Ectodermal cell (in vitro differentiated cells): ENCODE data around the gene DICER1.
A peak's percentile ranks its signal among the peaks of the same experiment; 100 is the strongest.

ENCODE experiments used
- H3K27ac ChIP-seq: 2 replicates; pipeline ENCODE4 v1.7.0; 2013; ENCODE audit warnings: mild to moderate bottlenecking, low read depth, low read length; ENCODE audit not compliant: insufficient read depth, poor library complexity, severe bottlenecking
- H3K27me3 ChIP-seq: 2 replicates; pipeline ENCODE4 v1.7.0; 2013; ENCODE audit warnings: mild to moderate bottlenecking, low read length; ENCODE audit not compliant: insufficient read depth, control insufficient read depth, poor library complexity, severe bottlenecking
- H3K36me3 ChIP-seq: one replicate; pipeline ENCODE4 v1.7.0; 2013; ENCODE audit warnings: low read length; ENCODE audit not compliant: control insufficient read depth, insufficient read depth
- H3K4me1 ChIP-seq: one replicate; pipeline ENCODE4 v1.7.0; 2013; ENCODE audit warnings: low read length; ENCODE audit not compliant: control insufficient read depth, insufficient read depth
- H3K4me3 ChIP-seq: 2 replicates; pipeline ENCODE4 v1.7.0; 2013; ENCODE audit warnings: low read depth, low read length, control low read depth; ENCODE audit not compliant: insufficient read depth
- H3K9me3 ChIP-seq: 2 replicates; pipeline ENCODE4 v1.7.0; 2013; ENCODE audit warnings: mild to moderate bottlenecking, low read length, moderate library complexity; ENCODE audit not compliant: control insufficient read depth
- WGBS, 2 experiments: methylation state at CpG; one replicate each; pipeline ENCODE4 v1.1.7; 2013; ENCODE audit warnings: missing lambda C conversion rate in 2 of 2; 5-methylcytosine and 5-hydroxymethylcytosine counted together

Gene DICER1

GRCh38 chr14:95165517-95165916 is 8.2 kb upstream of the DICER1 start:
- Histone ChIP-seq H3K27me3 (no peaks in the 10 kb centered on the region), H3K36me3 (no peaks in the 10 kb centered on the region), H3K27ac (no peak overlapping the region), H3K4me3 (no peak overlapping the region), H3K9me3 (no peaks in the 10 kb centered on the region), H3K4me1 (no peaks in the 10 kb centered on the region)
- 94 to 97% methylated on average over 2 of the region's 3 CpGs for WGBS, 2 experiments

DNA sequence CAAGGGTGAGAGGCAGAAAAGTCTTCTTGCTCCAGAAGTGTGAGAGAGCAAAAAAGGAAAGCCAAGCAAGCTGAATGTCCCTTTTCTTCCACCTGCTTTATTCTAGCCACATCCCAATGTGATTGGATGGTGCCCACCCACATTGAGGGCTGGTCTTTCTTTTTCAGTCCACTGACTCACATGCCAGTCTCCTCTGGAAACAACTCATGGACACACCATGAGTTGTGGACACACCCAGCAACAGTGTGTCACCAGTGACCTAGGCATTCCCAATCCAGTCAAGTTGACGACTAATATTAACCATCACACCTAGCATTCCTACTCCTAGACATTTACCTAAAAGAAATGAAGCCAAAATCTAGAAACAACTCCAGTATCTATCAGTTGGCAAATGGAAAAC is 7.2 kb upstream of the DICER1 start:
- Histone ChIP-seq H3K4me1 (no peaks in the 10 kb centered on the region), H3K36me3 (no peaks in the 10 kb centered on the region), H3K9me3 (no peaks in the 10 kb centered on the region), H3K27ac (no peak overlapping the region), H3K4me3 (no peak overlapping the region), H3K27me3 (no peaks in the 10 kb centered on the region)
- WGBS, 2 experiments: 100% methylated on average over 1 of the region's 1 CpG

DNA sequence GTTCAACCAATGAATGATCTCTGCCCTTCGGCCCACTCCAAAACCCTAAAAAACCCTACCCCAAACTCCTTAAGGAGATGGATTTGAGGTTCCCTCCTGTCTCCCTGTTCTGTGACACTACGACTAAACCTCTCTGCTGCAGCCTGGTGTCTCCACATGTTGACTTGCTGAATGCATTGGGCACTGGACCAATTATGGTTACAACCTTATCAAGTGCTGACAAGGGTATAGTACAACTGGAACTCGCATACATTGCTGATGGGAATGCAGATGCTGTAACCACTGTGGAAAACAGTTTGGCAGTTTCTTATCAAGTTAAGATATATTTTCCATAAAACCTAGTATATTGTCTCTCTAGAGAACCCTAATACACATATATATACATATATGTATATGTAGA is 6.3 kb upstream of the DICER1 start:
- no peaks in the 10 kb centered on the region for H3K4me1 ChIP-seq
- H3K27ac ChIP-seq: no peak overlapping the region
- 95 to 97% methylated on average over 3 of the region's 3 CpGs for WGBS, 2 experiments
- H3K9me3 ChIP-seq: no peaks in the 10 kb centered on the region
- H3K27me3 ChIP-seq: no peaks in the 10 kb centered on the region
- no peak overlapping the region for H3K4me3 ChIP-seq
- no peaks in the 10 kb centered on the region for H3K36me3 ChIP-seq

- no peaks in the 10 kb centered on the region for H3K27me3 ChIP-seq
- no peaks in the 10 kb centered on the region for H3K9me3 ChIP-seq
- H3K4me3 ChIP-seq: no peak overlapping the region
- H3K4me1 ChIP-seq: no peaks in the 10 kb centered on the region
- H3K27ac ChIP-seq: no peak overlapping the region
- 90 to 94% methylated on average over 2 of the region's 2 CpGs for WGBS, 2 experiments
- H3K36me3 ChIP-seq: no peaks in the 10 kb centered on the region
Measured at GRCh38 chr14:95163132-95163531, 5.8 kb upstream of the DICER1 start.

DNA sequence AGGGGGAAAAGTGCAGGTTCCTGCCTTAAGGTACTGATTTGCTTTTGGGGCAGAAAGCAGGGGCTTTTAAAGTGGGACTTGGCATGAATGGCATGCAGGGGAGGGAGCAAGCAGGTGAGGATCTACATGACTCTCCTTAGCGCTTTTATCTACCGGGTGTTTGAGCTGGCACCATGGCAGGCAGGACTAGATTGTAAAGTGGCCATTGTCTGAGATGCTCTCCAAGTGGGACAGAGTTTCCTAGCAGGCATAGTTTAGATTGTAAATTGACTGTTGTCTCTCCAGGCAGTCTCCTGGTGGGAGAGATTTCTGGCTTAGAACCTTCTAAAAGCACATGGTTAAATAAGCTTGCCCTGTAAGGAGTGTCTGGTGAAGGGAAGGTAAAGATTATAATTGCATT is 5.3 kb upstream of the DICER1 start:
- Histone ChIP-seq H3K9me3 (no peaks in the 10 kb centered on the region), H3K4me3 (no peak overlapping the region), H3K27me3 (no peaks in the 10 kb centered on the region), H3K27ac (no peak overlapping the region), H3K36me3 (no peaks in the 10 kb centered on the region), H3K4me1 (no peaks in the 10 kb centered on the region)
- WGBS, 2 experiments: 20 to 23% methylated on average over 2 of the region's 2 CpGs

DNA sequence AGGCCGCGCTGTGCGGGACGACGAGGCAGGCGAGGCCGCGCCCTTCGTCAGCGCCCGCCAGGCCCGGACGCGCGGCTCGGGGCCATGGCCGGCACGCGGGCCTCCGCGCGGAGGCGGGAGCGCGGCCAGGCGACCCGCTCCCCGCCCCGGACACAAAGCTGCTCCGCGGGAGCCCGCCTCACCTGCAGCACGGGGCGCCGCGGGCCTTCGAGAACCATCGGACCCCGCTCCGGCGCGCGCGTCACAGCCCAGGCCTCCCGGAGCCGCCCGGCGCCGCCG is 342 bp downstream of the DICER1 start:
- no peaks in the 10 kb centered on the region for H3K9me3 ChIP-seq
- no peaks in the 10 kb centered on the region for H3K4me1 ChIP-seq
- 0% methylated on average over 50 of the region's 50 CpGs for WGBS, 2 experiments
- peak overlapping the region; percentile 36 for H3K27ac ChIP-seq
- H3K4me3 ChIP-seq: peak overlapping the region; percentile 81
- no peaks in the 10 kb centered on the region for H3K36me3 ChIP-seq
- no peaks in the 10 kb centered on the region for H3K27me3 ChIP-seq

- no peaks in the 10 kb centered on the region for H3K9me3 ChIP-seq
- WGBS, 2 experiments: 3% methylated on average over 48 of the region's 48 CpGs
- H3K27ac ChIP-seq: no peak overlapping the region
- H3K36me3 ChIP-seq: no peaks in the 10 kb centered on the region
- no peaks in the 10 kb centered on the region for H3K4me1 ChIP-seq
- H3K27me3 ChIP-seq: no peaks in the 10 kb centered on the region
- H3K4me3 ChIP-seq: peak overlapping the region; percentile 81
Measured at GRCh38 chr14:95156161-95157047, 925 bp downstream of the DICER1 start.

DNA sequence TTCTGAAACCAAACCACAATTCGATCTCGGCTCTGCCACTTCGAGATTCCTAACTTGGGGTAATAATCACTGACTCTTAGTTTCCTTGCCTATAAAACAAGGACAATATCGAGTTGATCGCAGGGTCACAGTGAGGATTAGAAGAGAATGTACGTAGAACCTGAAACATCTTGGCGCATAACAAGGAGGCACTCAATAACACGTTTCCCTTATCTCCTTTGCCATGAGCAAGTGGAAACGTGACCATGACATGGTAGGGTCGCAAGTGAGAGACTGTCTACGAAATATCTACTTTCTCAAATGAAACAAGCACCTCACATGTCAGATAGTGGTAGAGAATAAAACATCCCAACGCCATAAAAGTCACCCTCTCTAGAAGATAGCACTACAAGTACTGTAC is 2.3 kb downstream of the DICER1 start:
- Histone ChIP-seq H3K4me3 (no peak overlapping the region), H3K27me3 (no peaks in the 10 kb centered on the region), H3K9me3 (no peaks in the 10 kb centered on the region), H3K4me1 (no peaks in the 10 kb centered on the region), H3K27ac (no peak overlapping the region), H3K36me3 (no peaks in the 10 kb centered on the region)
- 95 to 97% methylated on average over 12 of the region's 12 CpGs for WGBS, 2 experiments

DNA sequence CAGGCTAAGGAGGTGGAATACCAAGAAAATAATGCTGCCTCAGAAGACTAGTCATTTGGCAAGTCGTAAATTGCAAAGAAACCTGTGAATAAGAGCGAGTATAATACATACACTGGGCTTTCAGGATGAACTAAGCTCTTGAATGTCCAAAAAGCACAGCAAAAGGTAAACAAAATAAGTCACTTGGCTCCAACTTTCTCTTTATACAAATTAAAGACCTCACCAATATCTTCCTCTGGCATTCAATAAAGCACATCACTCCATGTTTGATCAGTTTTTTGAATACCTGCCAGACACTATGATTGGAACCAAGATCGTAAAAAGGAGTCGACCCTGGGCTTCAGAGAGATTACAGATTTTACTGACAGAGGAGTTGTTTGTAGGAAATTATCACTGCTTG is 3.5 kb downstream of the DICER1 start:
- Histone ChIP-seq H3K27ac (no peak overlapping the region), H3K36me3 (no peaks in the 10 kb centered on the region), H3K4me3 (no peak overlapping the region), H3K9me3 (no peaks in the 10 kb centered on the region), H3K4me1 (no peaks in the 10 kb centered on the region), H3K27me3 (no peaks in the 10 kb centered on the region)
- 96 to 98% methylated on average over 4 of the region's 4 CpGs for WGBS, 2 experiments

GRCh38 chr14:95151561-95151960 is 5.8 kb downstream of the DICER1 start:
- H3K36me3 ChIP-seq: no peaks in the 10 kb centered on the region
- H3K9me3 ChIP-seq: no peaks in the 10 kb centered on the region
- H3K27me3 ChIP-seq: no peaks in the 10 kb centered on the region
- H3K4me3 ChIP-seq: no peak overlapping the region
- no peak overlapping the region for H3K27ac ChIP-seq
- 82% methylated on average over 8 of the region's 8 CpGs for WGBS, 2 experiments
- H3K4me1 ChIP-seq: no peaks in the 10 kb centered on the region

GRCh38 chr14:95150910-95151309 is 6.4 kb downstream of the DICER1 start:
- Histone ChIP-seq H3K4me1 (no peaks in the 10 kb centered on the region), H3K4me3 (no peak overlapping the region), H3K36me3 (no peaks in the 10 kb centered on the region), H3K9me3 (no peaks in the 10 kb centered on the region), H3K27me3 (no peaks in the 10 kb centered on the region), H3K27ac (no peak overlapping the region)
- 82 to 95% methylated on average over 2 of the region's 2 CpGs for WGBS, 2 experiments
